Tibial nerve (tissue), 3 donors: Measurements from ENCODE around the gene TESK2.

Experiments
- CTCF ChIP-seq, 5 experiments: fragments of 200-600 bp in 3 of 5; fragments of 450-650 bp in 2 of 5; sonication (generic) in 3 of 5; IDR thresholded peaks; one replicate each; pipeline ENCODE4 v1.5.1; 2016 to 2019; ENCODE audit warnings: antibody characterized with exemption in 5 of 5, mild to moderate bottlenecking in 3 of 5, moderate library complexity in 2 of 5
- POLR2A ChIP-seq, 2 donors: fragments of 450-650 bp; IDR thresholded peaks; one replicate each; pipeline ENCODE4 v1.6.1; 2017; ENCODE audit warnings: antibody characterized with exemption in 2 of 2, mild to moderate bottlenecking in 2 of 2, moderate library complexity in 2 of 2

GRCh38 chr1:45322486-45323040, 168.4 kb downstream of the TESK2 start:
- no peak for TF ChIP-seq CTCF (IDR thresholded peaks at IDR 0.05)
- TF ChIP-seq POLR2A (IDR thresholded peaks at IDR 0.05) = no peak
